ENCODE measurements around the gene ACO2. TPM values are rescaled to one million over a fixed set of nuclear protein-coding genes. Genes with fewer than 3 reads are reported as not detected.

Gene ACO2
- 100 to 1,000 TPM in 3 of 4 donors, 10 to 100 TPM in 1; 81.3 to 205 (median 135) TPM for total RNA-seq

GRCh38 chr22:41468381-41469217 lies at the start of gene ACO2, which contains the start of gene PHF5A:
Gene ACO2 (plus strand): TSS chr22:41469117. CDS start chr22:41469147, 30 bp downstream.
Gene PHF5A (minus strand): TSS chr22:41468692. CDS start chr22:41468653, 39 bp downstream.
- intact Hi-C loops (cut with DNase I) = no loop called here
- WGBS, 2 donors = 0 to 1% methylated on average over 37 to 48 of the region's 51 CpGs
- Histone ChIP-seq H3K27me3 (no peaks in the 10 kb centered on the region), H3K9me3 (no peaks in the 10 kb centered on the region), H3K4me3 (replicated peaks in 1 of 3) (peak within 1 kb of the TSS; percentile 72 to 98 (median 78)), H3K36me3 (peaks cover 31 to 36% of the 10 kb centered on the region in 2 donors), H3K27ac (peak within 1 kb of the TSS; percentile 83 to 98 (median 92)), H3K4me1 (peaks cover 19 to 23% of the 10 kb centered on the region in 2 donors)
- peak; percentile 96 to 98 for DNase-seq
- TF ChIP-seq, protein P1, sequence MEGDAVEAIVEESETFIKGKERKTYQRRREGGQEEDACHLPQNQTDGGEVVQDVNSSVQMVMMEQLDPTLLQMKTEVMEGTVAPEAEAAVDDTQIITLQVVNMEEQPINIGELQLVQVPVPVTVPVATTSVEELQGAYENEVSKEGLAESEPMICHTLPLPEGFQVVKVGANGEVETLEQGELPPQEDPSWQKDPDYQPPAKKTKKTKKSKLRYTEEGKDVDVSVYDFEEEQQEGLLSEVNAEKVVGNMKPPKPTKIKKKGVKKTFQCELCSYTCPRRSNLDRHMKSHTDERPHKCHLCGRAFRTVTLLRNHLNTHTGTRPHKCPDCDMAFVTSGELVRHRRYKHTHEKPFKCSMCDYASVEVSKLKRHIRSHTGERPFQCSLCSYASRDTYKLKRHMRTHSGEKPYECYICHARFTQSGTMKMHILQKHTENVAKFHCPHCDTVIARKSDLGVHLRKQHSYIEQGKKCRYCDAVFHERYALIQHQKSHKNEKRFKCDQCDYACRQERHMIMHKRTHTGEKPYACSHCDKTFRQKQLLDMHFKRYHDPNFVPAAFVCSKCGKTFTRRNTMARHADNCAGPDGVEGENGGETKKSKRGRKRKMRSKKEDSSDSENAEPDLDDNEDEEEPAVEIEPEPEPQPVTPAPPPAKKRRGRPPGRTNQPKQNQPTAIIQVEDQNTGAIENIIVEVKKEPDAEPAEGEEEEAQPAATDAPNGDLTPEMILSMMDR (IDR thresholded peaks at IDR 0.05) = no peak
- TF ChIP-seq POLR2A (IDR thresholded peaks at IDR 0.05) = peak in 1 of 2 donors; percentile 71

GRCh38 chr22:41425660-41426365 lies 43.1 kb upstream of the ACO2 start:
- Histone ChIP-seq H3K36me3 (peaks cover 0 to 2% of the 10 kb centered on the region in 2 donors), H3K4me3 (replicated peaks in 1 of 3) (no peak overlapping the region), H3K4me1 (peaks cover 14 to 25% of the 10 kb centered on the region in 2 donors), H3K27ac (peak overlapping the region; percentile 44 to 72 (median 68)), H3K27me3 (no peaks in the 10 kb centered on the region), H3K9me3 (no peaks in the 10 kb centered on the region)
- intact Hi-C loops (cut with DNase I) = no loop called here
- TF ChIP-seq, protein P1 (IDR thresholded peaks at IDR 0.05) = no peak
- TF ChIP-seq POLR2A (IDR thresholded peaks at IDR 0.05) = no peak
- DNase-seq = peak; percentile 59 to 65
- 44 to 57% methylated on average over 9 of the region's 9 CpGs for WGBS, 2 donors

DNA sequence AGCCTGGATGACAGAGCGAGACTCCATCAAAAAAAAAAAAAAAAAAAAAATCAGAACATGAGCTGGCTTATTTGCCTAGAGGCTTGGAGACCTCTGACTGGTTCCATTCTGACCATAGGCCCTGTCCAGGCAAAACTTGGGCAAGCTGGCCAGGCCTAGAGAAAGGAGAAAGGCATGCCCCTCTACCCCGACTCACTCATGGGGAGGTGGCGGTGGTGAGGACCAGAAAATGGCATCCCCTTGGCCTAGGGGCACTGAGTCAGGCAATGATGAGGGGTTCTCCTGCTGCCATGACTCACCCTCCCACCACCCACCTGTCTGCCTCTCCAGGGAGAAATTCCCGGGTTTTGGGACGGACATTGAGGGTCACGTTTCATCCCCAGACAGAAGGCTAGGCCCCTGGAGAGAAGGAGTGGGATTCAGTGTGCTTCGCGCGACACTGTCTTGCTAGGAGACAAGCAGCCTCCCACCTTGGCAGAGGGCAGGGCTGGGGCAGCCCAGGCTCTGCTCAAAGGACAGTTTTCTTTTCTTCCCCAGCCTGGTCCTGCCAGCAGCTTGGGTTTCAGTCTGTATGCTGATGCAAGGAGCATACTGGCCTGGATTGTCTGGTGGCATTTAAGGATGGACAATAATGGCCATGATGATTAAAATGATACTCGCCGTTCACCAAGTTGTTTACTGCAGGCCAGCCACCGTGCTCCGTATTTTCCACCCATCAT lies 39.5 kb upstream of the ACO2 start:
- TF ChIP-seq POLR2A (IDR thresholded peaks at IDR 0.05) = no peak
- TF ChIP-seq, protein P1 (IDR thresholded peaks at IDR 0.05) = no peak
- no peaks in the 10 kb centered on the region for H3K27me3 ChIP-seq
- WGBS, 2 donors = 95 to 96% methylated on average over 13 of the region's 13 CpGs
- no peak overlapping the region for H3K4me3 ChIP-seq (replicated peaks in 1 of 3)
- no peak overlapping the region for H3K27ac ChIP-seq
- intact Hi-C loops (cut with DNase I) = no loop called here
- DNase-seq = no peak
- peaks cover 6 to 14% of the 10 kb centered on the region in 2 donors for H3K4me1 ChIP-seq
- no peaks in the 10 kb centered on the region for H3K9me3 ChIP-seq
- peaks cover 0 to 7% of the 10 kb centered on the region in 2 donors for H3K36me3 ChIP-seq

DNA sequence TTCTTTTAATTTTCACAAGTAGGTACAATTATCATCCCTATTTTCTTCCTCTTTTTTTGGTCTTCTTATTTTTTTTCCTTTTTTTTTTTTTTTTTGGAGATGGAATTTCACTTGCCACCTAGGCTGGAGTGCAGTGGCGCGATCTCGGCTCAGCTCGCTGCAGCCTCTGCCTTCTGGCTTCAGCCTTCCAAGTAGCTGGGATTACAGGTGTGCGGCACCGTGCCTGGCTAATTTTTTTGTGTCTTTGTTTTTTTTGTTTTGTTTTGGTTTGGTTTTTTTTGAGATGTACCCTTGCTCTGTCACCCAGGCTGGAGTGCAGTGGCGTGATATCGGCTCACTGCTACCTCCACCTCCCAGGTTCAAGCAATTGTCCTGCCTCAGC lies 39.0 kb upstream of the ACO2 start:
- no peaks in the 10 kb centered on the region for H3K9me3 ChIP-seq
- no peak for DNase-seq
- no peaks in the 10 kb centered on the region for H3K27me3 ChIP-seq
- intact Hi-C loops (cut with DNase I) = no loop called here
- WGBS, 2 donors = 95 to 96% methylated on average over 8 of the region's 8 CpGs
- H3K4me1 ChIP-seq = peaks cover 7 to 20% of the 10 kb centered on the region in 2 donors
- H3K27ac ChIP-seq = no peak overlapping the region
- no peak for TF ChIP-seq POLR2A (IDR thresholded peaks at IDR 0.05)
- TF ChIP-seq, protein P1 (IDR thresholded peaks at IDR 0.05) = no peak
- H3K4me3 ChIP-seq (replicated peaks in 1 of 3) = no peak overlapping the region
- H3K36me3 ChIP-seq = peaks cover 4 to 8% of the 10 kb centered on the region in 2 donors
